Nephron (organoid): ENCODE results near the gene EBP.

Experiments
- H3K27ac Mint-ChIP-seq, 3 experiments: 2 replicates each; pipeline ENCODE4 v1.8.0; 2020; ENCODE audit warnings: mixed read lengths in 3 of 3, mild to moderate bottlenecking in 2 of 3, moderate library complexity in 1 of 3
- H3K27me3 Mint-ChIP-seq: 2 replicates; pipeline ENCODE4 v1.8.0; 2021; ENCODE audit warnings: low read depth, mild to moderate bottlenecking, moderate library complexity, mixed read lengths
- H3K36me3 Mint-ChIP-seq: 2 replicates; pipeline ENCODE4 v1.8.0; 2020; ENCODE audit warnings: low read depth, mixed read lengths
- H3K4me1 Mint-ChIP-seq: 2 replicates; pipeline ENCODE4 v1.8.0; 2020; ENCODE audit warnings: mixed read lengths
- H3K4me3 Mint-ChIP-seq, 3 experiments: 2 replicates each; pipeline ENCODE4 v1.8.0; 2020; ENCODE audit warnings: mild to moderate bottlenecking in 3 of 3, mixed read lengths in 3 of 3, moderate library complexity in 2 of 3
- H3K9me3 Mint-ChIP-seq: 2 replicates; pipeline ENCODE4 v1.8.0; 2020; ENCODE audit warnings: mixed read lengths
- CTCF ChIP-seq, 3 experiments: fragments of 200-600 bp; sonication (generic); IDR thresholded peaks; one replicate each; pipeline ENCODE4 v1.5.0; 2021; ENCODE audit warnings: antibody characterized with exemption in 3 of 3; ENCODE audit not compliant: unreplicated experiment in 3 of 3

The EBP gene

GRCh38 chrX:48574270-48575266 is 53.0 kb downstream of the EBP start, which contains the start of gene RBM3:
RBM3 (plus strand) TSS chrX:48574484; CDS start chrX:48575181, 697 bp downstream.
- H3K36me3 Mint-ChIP-seq, result peaks cover 43% of the 10 kb centered on the region
- H3K27me3 Mint-ChIP-seq, result no peaks in the 10 kb centered on the region
- TF ChIP-seq CTCF (IDR thresholded peaks at IDR 0.05; ENCODE audit: unreplicated experiment in 3 of 3), result peak; percentile 30 to 43 (median 39)
- H3K9me3 Mint-ChIP-seq, result peaks cover 9% of the 10 kb centered on the region
- peaks cover 8% of the 10 kb centered on the region for H3K4me1 Mint-ChIP-seq
- H3K27ac Mint-ChIP-seq, result peak within 1 kb of the TSS; percentile 99 to 100 (median 100)
- H3K4me3 Mint-ChIP-seq, result peak within 1 kb of the TSS; percentile 98 to 100 (median 99)

- H3K4me1 Mint-ChIP-seq, result peaks cover 8% of the 10 kb centered on the region
- no peak for TF ChIP-seq CTCF (IDR thresholded peaks at IDR 0.05; ENCODE audit: unreplicated experiment in 3 of 3)
- H3K9me3 Mint-ChIP-seq, result peaks cover 9% of the 10 kb centered on the region
- peaks cover 47% of the 10 kb centered on the region for H3K36me3 Mint-ChIP-seq
- no peaks in the 10 kb centered on the region for H3K27me3 Mint-ChIP-seq
- H3K27ac Mint-ChIP-seq, result peak overlapping the region in 2 of 3 experiments; percentile 54 to 61
- H3K4me3 Mint-ChIP-seq, result peak overlapping the region; percentile 98 to 100 (median 99)
Measured at GRCh38 chrX:48575642-48576041, 54.0 kb downstream of the EBP start.

- Mint-ChIP-seq H3K9me3 (peaks cover 9% of the 10 kb centered on the region), H3K36me3 (peaks cover 47% of the 10 kb centered on the region), H3K4me1 (peaks cover 8% of the 10 kb centered on the region)
Measured at GRCh38 chrX:48576108-48576507, 54.5 kb downstream of the EBP start.

More at GRCh38 chrX:48576108-48576507, 54.5 kb downstream of the EBP start:
- Mint-ChIP-seq H3K4me3 (peak overlapping the region; percentile 98 to 100 (median 99)), H3K27me3 (no peaks in the 10 kb centered on the region), H3K27ac (peak overlapping the region in 1 of 3 experiments; percentile 54)
- no peak for TF ChIP-seq CTCF (IDR thresholded peaks at IDR 0.05; ENCODE audit: unreplicated experiment in 3 of 3)
